IMR-90 (cell line): ENCODE measurements around the gene LDAF1. TPM values are rescaled to one million over a fixed set of nuclear protein-coding genes. Genes with fewer than 3 reads are reported as not detected.

Experiments
- ATAC-seq: fragments of 200-7000 bp; cut with Tn5 transposase; 2 replicates; pipeline ENCODE4 v1.9.1; 2020; ENCODE audit warnings: low read depth, mild to moderate bottlenecking, moderate library complexity
- BruUV-seq: library from RNA; stranded (reverse); fragments of 400-500 nt; replicated peaks from 2 replicates; lab custom pipeline; 2021; lab: Mats Ljungman, UMichigan
- CTCF ChIA-PET: fragments of 300-600 bp; formaldehyde crosslinking; extraction: SDS; loops from one replicate; lab custom pipeline; 2021; ENCODE audit warnings: antibody characterized with exemption; lab: Yijun Ruan, JAX
- POLR2A ChIA-PET: fragments of 300-600 bp; sonication (Branson Sonifier 250); formaldehyde crosslinking; loops from one replicate; lab custom pipeline; 2022; ENCODE audit warnings: antibody characterized with exemption; ENCODE audit not compliant: unreplicated experiment; lab: Charles Lee
- DNase-seq: peaks from one replicate; pipeline ENCODE4 v3.0.0; 2013
- H2AFZ ChIP-seq: replicated peaks from 2 replicates; pipeline ENCODE3; 2013; ENCODE audit warnings: low read length, mild to moderate bottlenecking; ENCODE audit not compliant: poor library complexity
- H2AK5ac ChIP-seq: 2 replicates; pipeline ENCODE4 v1.6.1; 2013; ENCODE audit warnings: low read depth, low read length, inconsistent platforms
- H2AK9ac ChIP-seq: replicated peaks from 2 replicates; pipeline ENCODE3; 2013; ENCODE audit warnings: mild to moderate bottlenecking, low read depth, low read length, moderate library complexity; ENCODE audit not compliant: poor library complexity
- H2BK120ac ChIP-seq: 2 replicates; pipeline ENCODE4 v1.6.1; 2013; ENCODE audit warnings: low read depth, low read length, inconsistent platforms
- H2BK15ac ChIP-seq: 3 replicates; pipeline ENCODE4 v1.6.1; 2013; ENCODE audit warnings: low read depth, low read length, inconsistent platforms
- H2BK20ac ChIP-seq: 2 replicates; pipeline ENCODE4 v1.6.1; 2013; ENCODE audit warnings: low read depth, mild to moderate bottlenecking, inconsistent platforms, low read length, moderate library complexity
- H2BK5ac ChIP-seq: 2 replicates; pipeline ENCODE4 v1.6.1; 2013; ENCODE audit warnings: mild to moderate bottlenecking, low read depth, low read length, inconsistent platforms; ENCODE audit not compliant: poor library complexity, severe bottlenecking
- H3K14ac ChIP-seq: replicated peaks from 2 replicates; pipeline ENCODE4 v1.6.1; 2013; ENCODE audit warnings: low read depth, low read length, inconsistent platforms
- H3K18ac ChIP-seq: 2 replicates; pipeline ENCODE4 v1.6.1; 2013; ENCODE audit warnings: low read depth, low read length, control low read depth
- H3K23ac ChIP-seq: 2 replicates; pipeline ENCODE4 v1.6.1; 2013; ENCODE audit warnings: low read depth, low read length, inconsistent platforms
- H3K27ac ChIP-seq: 2 replicates; pipeline ENCODE4 v1.5.1; 2013; ENCODE audit warnings: mild to moderate bottlenecking, control low read depth, low read length; ENCODE audit not compliant: insufficient read depth
- H3K27me3 ChIP-seq: 2 replicates; pipeline ENCODE4 v1.6.1; 2013; ENCODE audit warnings: low read length; ENCODE audit not compliant: control insufficient read depth, insufficient read depth
- H3K36me3 ChIP-seq: 2 replicates; pipeline ENCODE4 v1.6.1; 2013; ENCODE audit warnings: low read length, mixed read lengths; ENCODE audit not compliant: control insufficient read depth, insufficient read depth
- H3K4ac ChIP-seq: 2 replicates; pipeline ENCODE4 v1.6.1; 2013; ENCODE audit warnings: low read depth, low read length, inconsistent platforms
- H3K4me1 ChIP-seq: 2 replicates; pipeline ENCODE4 v1.6.1; 2013; ENCODE audit warnings: low read length, mixed read lengths; ENCODE audit not compliant: control insufficient read depth, insufficient read depth
- H3K4me2 ChIP-seq: 2 replicates; pipeline ENCODE4 v1.6.1; 2013; ENCODE audit warnings: low read depth, mild to moderate bottlenecking, control low read depth, low read length, moderate library complexity
- H3K4me3 ChIP-seq: 2 replicates; pipeline ENCODE4 v1.5.1; 2013; ENCODE audit warnings: low read depth, mild to moderate bottlenecking, control low read depth, low read length, moderate library complexity; ENCODE audit not compliant: insufficient read depth
- H3K56ac ChIP-seq: 2 replicates; pipeline ENCODE4 v1.6.1; 2013; ENCODE audit warnings: low read length, inconsistent platforms; ENCODE audit not compliant: insufficient read depth; ENCODE audit errors: extremely low read depth
- H3K79me1 ChIP-seq, 2 experiments: 2 replicates each; pipeline ENCODE4 v1.6.1; 2013; ENCODE audit warnings: low read length in 2 of 2, inconsistent platforms in 1 of 2, low read depth in 1 of 2
- H3K9ac ChIP-seq: 2 replicates; pipeline ENCODE4 v1.6.1; 2013; ENCODE audit warnings: low read depth, low read length, control low read depth
- H3K9me1 ChIP-seq: 2 replicates; pipeline ENCODE4 v1.6.1; 2013; ENCODE audit warnings: low read length, inconsistent platforms; ENCODE audit not compliant: insufficient read depth
- H3K9me3 ChIP-seq: 2 replicates; pipeline ENCODE4 v1.6.1; 2013; ENCODE audit warnings: low read length; ENCODE audit not compliant: control insufficient read depth, insufficient read depth
- H4K20me1 ChIP-seq: 2 replicates; pipeline ENCODE4 v1.6.1; 2013; ENCODE audit warnings: low read length, inconsistent platforms; ENCODE audit not compliant: insufficient read depth
- H4K5ac ChIP-seq: 2 replicates; pipeline ENCODE4 v1.6.1; 2013; ENCODE audit warnings: mild to moderate bottlenecking, low read depth, low read length, control low read depth
- H4K8ac ChIP-seq, 2 experiments: 2 replicates each; pipeline ENCODE4 v1.6.1; 2013; ENCODE audit warnings: low read depth in 2 of 2, low read length in 2 of 2, control low read depth in 1 of 2, inconsistent platforms in 1 of 2
- H4K91ac ChIP-seq: 2 replicates; pipeline ENCODE4 v1.6.1; 2013; ENCODE audit warnings: low read depth, low read length, inconsistent platforms; ENCODE audit not compliant: insufficient read depth
- RFX5 ChIP-seq: IDR thresholded peaks from 2 replicates; pipeline ENCODE4 v1.8.0; 2012; ENCODE audit warnings: low read depth, mild to moderate bottlenecking, low read length, moderate library complexity
- WGBS, 2 experiments: methylation state at CpG; one replicate each; pipeline versions ENCODE4 v1.1.5 to v1.1.7; 2013; ENCODE audit warnings: missing lambda C conversion rate in 2 of 2; ENCODE audit not compliant: insufficient read length in 1 of 2; ENCODE audit errors: extremely low coverage in 2 of 2; 5-methylcytosine and 5-hydroxymethylcytosine counted together
- dilution Hi-C: fragments of 300-500 bp; cut with HindIII; formaldehyde crosslinking; loops from one replicate; pipeline ENCODE4 v1.14.3; 2018; ENCODE audit warnings: low sequenced_read_pairs; ENCODE audit not compliant: unreplicated experiment
- in situ Hi-C: fragments of 300-500 bp; cut with MboI; formaldehyde crosslinking; loops from 3 replicates; pipeline ENCODE4 v1.14.3; 2019; ENCODE audit warnings: low sequenced_read_pairs, inconsistent platforms, mixed read lengths
- intact Hi-C: fragments of 100-400 bp; cut with micrococcal nuclease; formaldehyde crosslinking; loops from 2 replicates; pipeline ENCODE4 v1.10.0; 2022
- polyA plus RNA-seq, 3 experiments: library from polyadenylated mRNA; depleted of rRNA; stranded (reverse); fragments of >200 nt; gene quantifications; 2 replicates each; pipeline ENCODE4 v1.2.3, GENCODE V29; 2012; ENCODE audit warnings: low replicate concordance in 1 of 3
- total RNA-seq: library from RNA; depleted of rRNA; stranded (reverse); fragments of >200 nt; gene quantifications from 2 replicates; pipeline ENCODE4 v1.2.3, GENCODE V29; 2012
- TF ChIP-seq, protein P1 (sequence below): fragments of 150-350 bp; IDR thresholded peaks from 2 replicates; pipeline ENCODE4 v1.6.1; 2016; ENCODE audit warnings: low read depth, mild to moderate bottlenecking, low read length, moderate library complexity, borderline replicate concordance

The LDAF1 gene
- total and polyA plus RNA-seq, 2 of the 4 experiments (the other 2 are of a cell fraction): 21.0 to 62.2 TPM

GRCh38 chr16:21159281-21159951 lies 942 bp downstream of the LDAF1 start:
- BruUV-seq: no TSS peak

More at GRCh38 chr16:21159281-21159951, 942 bp downstream of the LDAF1 start:
- peaks cover 15% of the 10 kb centered on the region for H3K36me3 ChIP-seq
- peak overlapping the region; percentile 68 for H3K14ac ChIP-seq
- H3K79me1 ChIP-seq: peaks cover 0 to 36% of the 10 kb centered on the region in 2 experiments; a peak in 3 of 4 replicates
- H2AK9ac ChIP-seq: peak overlapping the region; percentile 74
- no peak overlapping the region for H4K5ac ChIP-seq
- no peak for DNase-seq
- peak overlapping the region; percentile 69; the same call in 1 of the 2 replicates for H2AK5ac ChIP-seq
- ChIA-PET POLR2A (no interaction called here), CTCF (interaction anchor here (0.6 to 1.4 kb wide), 3 partner anchors 29 to 1162 kb away, joined by 3 to 9 read pairs (median 3); no protein-coding TSS in a partner anchor)
- no peaks in the 10 kb centered on the region for H3K9me3 ChIP-seq
- peak overlapping the region; percentile 59 for H3K27ac ChIP-seq
- peak; percentile 28 for ATAC-seq
- peaks cover 7% of the 10 kb centered on the region; the same call in 1 of the 2 replicates for H3K9me1 ChIP-seq
- peak overlapping the region; percentile 91 for H3K4me2 ChIP-seq
- WGBS, 2 experiments: 36% methylated on average over 5 of the region's 27 CpGs; no CpG with 5 or more reads in 1 of the 2 experiments
- H3K56ac ChIP-seq: peak overlapping the region; percentile 24; the same call in 1 of the 2 replicates
- TF ChIP-seq, protein P1, sequence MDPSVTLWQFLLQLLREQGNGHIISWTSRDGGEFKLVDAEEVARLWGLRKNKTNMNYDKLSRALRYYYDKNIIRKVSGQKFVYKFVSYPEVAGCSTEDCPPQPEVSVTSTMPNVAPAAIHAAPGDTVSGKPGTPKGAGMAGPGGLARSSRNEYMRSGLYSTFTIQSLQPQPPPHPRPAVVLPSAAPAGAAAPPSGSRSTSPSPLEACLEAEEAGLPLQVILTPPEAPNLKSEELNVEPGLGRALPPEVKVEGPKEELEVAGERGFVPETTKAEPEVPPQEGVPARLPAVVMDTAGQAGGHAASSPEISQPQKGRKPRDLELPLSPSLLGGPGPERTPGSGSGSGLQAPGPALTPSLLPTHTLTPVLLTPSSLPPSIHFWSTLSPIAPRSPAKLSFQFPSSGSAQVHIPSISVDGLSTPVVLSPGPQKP: no peak
- no peak for TF ChIP-seq RFX5
- peak overlapping the region; percentile 48 for H3K23ac ChIP-seq
- H4K91ac ChIP-seq: peak overlapping the region; percentile 45
- H3K18ac ChIP-seq: no peak overlapping the region
- peak overlapping the region; percentile 46 to 52; a peak in 2 of 4 replicates for H4K8ac ChIP-seq
- H4K20me1 ChIP-seq: peaks cover 3% of the 10 kb centered on the region; the same call in 1 of the 2 replicates
- no peaks in the 10 kb centered on the region for H3K27me3 ChIP-seq
- 0 out of 2 replicates have a peak overlapping the region, but pooled peaks have one; percentile 13 for H2BK20ac ChIP-seq
- H2BK120ac ChIP-seq: peak overlapping the region; percentile 32
- peak overlapping the region; percentile 4 for H2BK5ac ChIP-seq
- peak overlapping the region; percentile 81 for H3K4me3 ChIP-seq
- H3K9ac ChIP-seq: peak overlapping the region; percentile 76
- peaks cover 9% of the 10 kb centered on the region for H3K4me1 ChIP-seq
- H3K4ac ChIP-seq: peak overlapping the region; percentile 69
- peak overlapping the region; percentile 94 for H2AFZ ChIP-seq
- intact Hi-C loops (loop anchor here (2.0 to 5.0 kb wide), 3 partner anchors 123 to 353 kb away; partner anchors contain the start of genes DCUN1D3, ERI2, LYRM1 and REXO5), dilution Hi-C loops (no loop called here), in situ Hi-C loops (loop anchor here (5.0 to 25.0 kb wide), 3 partner anchors 138 to 1178 kb away; no protein-coding TSS in a partner anchor)
- H2BK15ac ChIP-seq: 0 out of 3 replicates have a peak overlapping the region, but pooled peaks have one; percentile 58
